SU-DHL-6 (cell line): Measurements from ENCODE around the gene THEM4.

ENCODE experiments used
- EZH2phosphoT487 ChIP-seq: fragments of 200-600 bp; sonication (generic), shearing (Covaris generic); conservative IDR thresholded peaks from 2 replicates; pipeline ENCODE4 v1.6.1; 2018; ENCODE audit warnings: mild to moderate bottlenecking, antibody characterized with exemption, low read length, moderate library complexity, mixed read lengths
- TF ChIP-seq, protein P1 (sequence below): fragments of 200-600 bp; sonication (generic); IDR thresholded peaks from one replicate; pipeline ENCODE4 v1.5.1; 2017; ENCODE audit warnings: antibody characterized with exemption, mild to moderate bottlenecking, low read length, moderate library complexity; ENCODE audit not compliant: insufficient read depth, poor library complexity, severe bottlenecking

DNA sequence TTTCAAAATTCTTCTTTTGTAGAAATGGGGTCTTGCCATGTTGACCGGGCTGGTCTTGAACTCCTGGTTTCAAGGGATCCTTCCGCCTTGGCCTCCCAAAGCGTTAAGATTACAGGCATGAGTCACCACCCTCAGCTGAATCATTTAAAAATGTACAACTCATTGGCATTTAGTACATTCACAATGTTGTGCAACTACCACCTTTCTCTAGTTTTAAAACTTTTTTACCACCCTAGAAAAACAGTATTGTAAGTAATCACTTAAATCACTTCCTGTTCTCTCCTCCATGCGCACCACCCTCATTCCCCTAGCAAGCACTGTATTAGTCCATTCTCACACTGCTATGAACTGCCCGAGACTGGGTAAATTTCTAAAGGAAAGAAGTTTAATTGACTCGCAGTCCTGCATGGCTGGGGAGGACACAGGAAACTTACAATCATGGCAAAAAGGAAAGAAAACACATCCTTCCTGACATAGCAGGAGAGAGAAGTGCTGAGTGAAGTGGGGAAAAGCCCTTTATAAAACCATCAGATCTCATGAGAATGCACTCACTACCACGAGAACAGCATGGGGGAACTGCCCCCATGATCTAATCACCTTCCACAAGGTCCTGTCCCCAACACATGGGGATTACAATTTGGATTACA lies 41.4 kb downstream of the THEM4 start:
- TF ChIP-seq, protein P1, sequence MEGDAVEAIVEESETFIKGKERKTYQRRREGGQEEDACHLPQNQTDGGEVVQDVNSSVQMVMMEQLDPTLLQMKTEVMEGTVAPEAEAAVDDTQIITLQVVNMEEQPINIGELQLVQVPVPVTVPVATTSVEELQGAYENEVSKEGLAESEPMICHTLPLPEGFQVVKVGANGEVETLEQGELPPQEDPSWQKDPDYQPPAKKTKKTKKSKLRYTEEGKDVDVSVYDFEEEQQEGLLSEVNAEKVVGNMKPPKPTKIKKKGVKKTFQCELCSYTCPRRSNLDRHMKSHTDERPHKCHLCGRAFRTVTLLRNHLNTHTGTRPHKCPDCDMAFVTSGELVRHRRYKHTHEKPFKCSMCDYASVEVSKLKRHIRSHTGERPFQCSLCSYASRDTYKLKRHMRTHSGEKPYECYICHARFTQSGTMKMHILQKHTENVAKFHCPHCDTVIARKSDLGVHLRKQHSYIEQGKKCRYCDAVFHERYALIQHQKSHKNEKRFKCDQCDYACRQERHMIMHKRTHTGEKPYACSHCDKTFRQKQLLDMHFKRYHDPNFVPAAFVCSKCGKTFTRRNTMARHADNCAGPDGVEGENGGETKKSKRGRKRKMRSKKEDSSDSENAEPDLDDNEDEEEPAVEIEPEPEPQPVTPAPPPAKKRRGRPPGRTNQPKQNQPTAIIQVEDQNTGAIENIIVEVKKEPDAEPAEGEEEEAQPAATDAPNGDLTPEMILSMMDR, result no peak
- no peak for TF ChIP-seq EZH2phosphoT487
